LNCAP (cell line): Measurements from ENCODE around the gene GARRE1.

Experiments used
- CTCF ChIP-seq: fragments of 450-650 bp; IDR thresholded peaks from 2 replicates; pipeline ENCODE4 v1.5.1; 2017; ENCODE audit warnings: mild to moderate bottlenecking

Gene GARRE1

GRCh38 chr19:34269968-34270621 lies 15.7 kb downstream of the GARRE1 start:
- no peak for TF ChIP-seq CTCF

DNA sequence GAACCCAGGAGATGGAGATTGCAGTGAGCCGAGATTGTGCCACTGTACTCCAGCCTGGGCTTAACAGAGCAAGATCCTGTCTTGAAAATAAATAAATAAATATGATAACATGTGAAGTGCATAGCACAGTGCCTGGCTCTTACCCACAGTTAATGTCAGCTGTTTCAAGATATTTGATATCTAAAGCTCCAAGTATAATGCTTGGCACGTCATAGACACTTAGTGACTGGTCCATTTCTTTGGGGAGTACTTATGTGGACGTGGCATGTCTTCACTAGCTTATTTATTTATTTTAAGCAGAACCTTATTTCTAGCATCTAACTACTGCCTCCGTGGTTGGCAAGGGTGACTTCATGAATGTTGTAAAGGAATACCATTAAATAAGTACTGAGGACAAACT lies 18.8 kb downstream of the GARRE1 start:
- no peak for TF ChIP-seq CTCF

DNA sequence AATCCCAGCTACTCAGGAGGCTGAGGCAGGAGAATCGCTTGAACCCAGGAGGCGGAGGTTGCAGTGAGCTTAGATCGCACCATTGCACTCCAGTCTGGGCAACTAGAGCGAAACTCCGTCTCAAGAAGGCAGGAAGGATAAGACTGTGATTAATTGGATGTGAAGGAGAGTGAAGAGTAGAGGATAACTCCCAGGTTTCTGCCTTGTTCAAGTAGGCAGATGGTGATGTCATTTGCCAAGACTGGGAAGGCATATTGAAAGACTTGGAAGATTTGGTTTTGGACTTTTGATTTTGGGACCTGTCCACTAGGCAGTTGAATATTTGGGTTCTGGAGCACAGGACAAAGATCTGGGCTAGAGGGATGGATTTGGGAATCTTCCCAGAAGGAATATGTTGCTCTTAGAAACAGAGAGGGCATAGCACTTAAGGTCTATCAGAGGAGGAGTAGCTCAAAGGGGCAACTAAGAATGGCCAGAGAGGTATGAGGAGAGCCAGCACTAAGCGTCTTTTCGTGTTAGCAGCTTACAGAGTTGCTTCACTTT lies 20.0 kb downstream of the GARRE1 start:
- no peak for TF ChIP-seq CTCF

GRCh38 chr19:34274827-34275625 lies 20.7 kb downstream of the GARRE1 start:
- TF ChIP-seq CTCF, result no peak

DNA sequence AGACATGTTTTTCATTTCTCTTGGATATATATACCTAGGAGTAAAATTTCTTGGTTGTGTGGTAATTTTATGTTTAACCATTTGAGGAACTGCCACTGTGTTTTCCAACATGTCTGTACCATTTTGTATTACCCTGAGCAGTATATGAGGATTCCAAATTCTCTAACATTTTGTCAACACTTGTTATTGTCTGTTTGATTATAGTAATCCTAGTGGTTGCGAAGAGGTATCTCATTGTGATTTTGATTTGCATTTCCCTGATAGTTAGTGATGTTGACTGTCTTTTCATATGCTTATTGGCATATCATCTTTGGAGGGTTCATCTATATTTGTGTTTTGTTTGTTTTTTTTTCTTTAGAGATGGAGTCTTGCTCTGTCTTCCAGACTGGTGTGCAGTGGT lies 21.4 kb downstream of the GARRE1 start:
- TF ChIP-seq CTCF, result no peak

DNA sequence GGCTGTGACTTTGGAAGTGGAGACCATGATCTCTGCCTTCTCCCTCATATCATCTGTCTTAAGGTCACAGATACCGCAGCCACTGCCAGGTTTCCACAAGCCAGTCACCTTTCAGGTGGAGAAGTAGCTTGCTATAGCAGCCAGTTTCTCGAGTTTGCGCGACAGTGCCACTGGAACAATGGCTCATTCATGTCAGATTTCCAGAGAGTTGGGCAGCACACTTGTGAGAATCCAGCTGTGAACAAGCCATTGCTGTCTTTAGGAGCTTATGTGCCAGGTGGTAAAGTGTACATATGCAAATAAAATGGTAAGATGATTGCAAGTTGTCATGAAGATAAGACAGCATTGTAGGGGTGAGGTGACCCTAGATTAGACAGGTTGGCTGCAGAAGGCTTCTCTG lies 22.3 kb downstream of the GARRE1 start:
- no peak for TF ChIP-seq CTCF

GRCh38 chr19:34277244-34277643 lies 22.9 kb downstream of the GARRE1 start:
- no peak for TF ChIP-seq CTCF
